ENCODE data around the gene TRAF2.

DNA sequence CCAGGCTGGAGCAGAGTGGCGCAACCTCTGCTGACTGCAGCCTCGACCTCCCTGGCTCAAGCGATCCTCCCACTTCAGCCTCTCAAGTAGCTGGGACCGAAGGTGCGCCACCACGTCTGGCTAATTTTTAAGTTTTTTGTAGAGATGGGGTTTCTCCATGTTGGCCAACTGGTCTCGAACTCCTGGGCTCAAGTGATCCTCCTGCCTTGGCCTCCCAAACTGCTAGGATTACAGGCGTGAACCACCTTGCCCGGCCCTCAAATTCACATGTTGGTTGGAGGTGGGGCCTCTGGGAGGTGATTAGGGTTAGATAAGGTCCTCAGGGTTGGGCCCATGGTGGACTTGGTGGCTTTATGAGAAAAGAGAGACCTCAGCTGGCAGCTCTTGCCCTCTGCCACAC, 75.8 kb downstream of the TRAF2 start:
- TF ChIP-seq, protein P1, sequence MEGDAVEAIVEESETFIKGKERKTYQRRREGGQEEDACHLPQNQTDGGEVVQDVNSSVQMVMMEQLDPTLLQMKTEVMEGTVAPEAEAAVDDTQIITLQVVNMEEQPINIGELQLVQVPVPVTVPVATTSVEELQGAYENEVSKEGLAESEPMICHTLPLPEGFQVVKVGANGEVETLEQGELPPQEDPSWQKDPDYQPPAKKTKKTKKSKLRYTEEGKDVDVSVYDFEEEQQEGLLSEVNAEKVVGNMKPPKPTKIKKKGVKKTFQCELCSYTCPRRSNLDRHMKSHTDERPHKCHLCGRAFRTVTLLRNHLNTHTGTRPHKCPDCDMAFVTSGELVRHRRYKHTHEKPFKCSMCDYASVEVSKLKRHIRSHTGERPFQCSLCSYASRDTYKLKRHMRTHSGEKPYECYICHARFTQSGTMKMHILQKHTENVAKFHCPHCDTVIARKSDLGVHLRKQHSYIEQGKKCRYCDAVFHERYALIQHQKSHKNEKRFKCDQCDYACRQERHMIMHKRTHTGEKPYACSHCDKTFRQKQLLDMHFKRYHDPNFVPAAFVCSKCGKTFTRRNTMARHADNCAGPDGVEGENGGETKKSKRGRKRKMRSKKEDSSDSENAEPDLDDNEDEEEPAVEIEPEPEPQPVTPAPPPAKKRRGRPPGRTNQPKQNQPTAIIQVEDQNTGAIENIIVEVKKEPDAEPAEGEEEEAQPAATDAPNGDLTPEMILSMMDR (conservative IDR thresholded peaks at IDR 0.05; ENCODE audit: low read depth, low read length): no peak
- no peak for TF ChIP-seq EZH2phosphoT487 (IDR thresholded peaks at IDR 0.05; ENCODE audit: borderline replicate concordance, low read length)

Measured in PC-3 (cell line).